Fibroblast of mammary gland (primary cell): ENCODE data around the gene SUGP1.

ENCODE experiments used
- DNase-seq: peaks from one replicate; pipeline ENCODE4 v3.0.0-alpha.2; 2010; ENCODE audit warnings: low read depth
- H3K4me3 ChIP-seq: 2 replicates; pipeline ENCODE4 v1.5.1; 2011; ENCODE audit warnings: low read depth, mild to moderate bottlenecking, low read length, moderate library complexity; ENCODE audit not compliant: control insufficient read depth
- TF ChIP-seq, protein P1 (sequence below): conservative IDR thresholded peaks from 2 replicates; pipeline ENCODE4 v1.5.1; 2011; ENCODE audit warnings: low read depth, low read length, inconsistent platforms; ENCODE audit not compliant: control insufficient read depth, insufficient read depth

Gene SUGP1, protein sequence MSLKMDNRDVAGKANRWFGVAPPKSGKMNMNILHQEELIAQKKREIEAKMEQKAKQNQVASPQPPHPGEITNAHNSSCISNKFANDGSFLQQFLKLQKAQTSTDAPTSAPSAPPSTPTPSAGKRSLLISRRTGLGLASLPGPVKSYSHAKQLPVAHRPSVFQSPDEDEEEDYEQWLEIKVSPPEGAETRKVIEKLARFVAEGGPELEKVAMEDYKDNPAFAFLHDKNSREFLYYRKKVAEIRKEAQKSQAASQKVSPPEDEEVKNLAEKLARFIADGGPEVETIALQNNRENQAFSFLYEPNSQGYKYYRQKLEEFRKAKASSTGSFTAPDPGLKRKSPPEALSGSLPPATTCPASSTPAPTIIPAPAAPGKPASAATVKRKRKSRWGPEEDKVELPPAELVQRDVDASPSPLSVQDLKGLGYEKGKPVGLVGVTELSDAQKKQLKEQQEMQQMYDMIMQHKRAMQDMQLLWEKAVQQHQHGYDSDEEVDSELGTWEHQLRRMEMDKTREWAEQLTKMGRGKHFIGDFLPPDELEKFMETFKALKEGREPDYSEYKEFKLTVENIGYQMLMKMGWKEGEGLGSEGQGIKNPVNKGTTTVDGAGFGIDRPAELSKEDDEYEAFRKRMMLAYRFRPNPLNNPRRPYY

DNA sequence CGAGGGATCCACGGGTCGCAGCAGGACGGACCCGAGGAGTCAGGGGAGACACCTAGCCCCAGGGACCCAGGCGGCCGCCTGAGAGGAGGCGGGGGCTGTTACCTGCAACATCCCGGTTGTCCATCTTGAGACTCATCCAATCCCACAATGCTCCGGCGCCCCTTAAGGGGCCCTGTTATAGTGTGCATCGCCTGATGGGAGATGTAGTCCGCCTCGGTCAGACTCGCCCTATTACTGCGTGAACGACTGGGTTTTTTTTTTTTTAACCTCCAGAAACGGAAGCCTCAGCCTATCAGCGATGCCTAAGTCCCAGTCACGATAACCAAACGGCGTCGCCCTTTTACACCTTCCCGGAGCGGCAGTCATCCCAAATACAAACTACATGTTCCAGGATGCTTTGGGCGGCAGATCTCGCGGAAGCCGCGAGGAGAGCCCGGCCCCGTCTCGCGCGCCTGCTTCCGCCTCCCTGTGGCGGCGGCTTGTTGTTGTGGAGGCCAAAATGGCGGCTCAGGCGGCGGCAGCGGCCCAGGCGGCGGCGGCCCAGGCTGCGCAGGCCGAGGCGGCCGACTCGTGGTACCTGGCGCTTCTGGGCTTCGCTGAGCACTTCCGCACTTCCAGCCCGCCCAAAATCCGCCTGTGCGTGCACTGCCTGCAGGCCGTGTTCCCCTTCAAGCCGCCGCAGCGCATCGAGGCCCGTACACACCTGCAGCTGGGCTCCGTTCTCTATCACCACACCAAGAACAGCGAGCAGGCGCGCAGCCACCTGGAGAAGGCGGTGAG is at the start of gene SUGP1, which contains the start of gene MAU2:
SUGP1 (minus strand) TSS at position 149 of the 780 bp plus-strand sequence; CDS start at position 136, 13 bp downstream.
MAU2 (plus strand) TSS at position 469 of the 780 bp plus-strand sequence; CDS start at position 500, 31 bp downstream.
- DNase-seq = peak; percentile 87
- TF ChIP-seq, protein P1, sequence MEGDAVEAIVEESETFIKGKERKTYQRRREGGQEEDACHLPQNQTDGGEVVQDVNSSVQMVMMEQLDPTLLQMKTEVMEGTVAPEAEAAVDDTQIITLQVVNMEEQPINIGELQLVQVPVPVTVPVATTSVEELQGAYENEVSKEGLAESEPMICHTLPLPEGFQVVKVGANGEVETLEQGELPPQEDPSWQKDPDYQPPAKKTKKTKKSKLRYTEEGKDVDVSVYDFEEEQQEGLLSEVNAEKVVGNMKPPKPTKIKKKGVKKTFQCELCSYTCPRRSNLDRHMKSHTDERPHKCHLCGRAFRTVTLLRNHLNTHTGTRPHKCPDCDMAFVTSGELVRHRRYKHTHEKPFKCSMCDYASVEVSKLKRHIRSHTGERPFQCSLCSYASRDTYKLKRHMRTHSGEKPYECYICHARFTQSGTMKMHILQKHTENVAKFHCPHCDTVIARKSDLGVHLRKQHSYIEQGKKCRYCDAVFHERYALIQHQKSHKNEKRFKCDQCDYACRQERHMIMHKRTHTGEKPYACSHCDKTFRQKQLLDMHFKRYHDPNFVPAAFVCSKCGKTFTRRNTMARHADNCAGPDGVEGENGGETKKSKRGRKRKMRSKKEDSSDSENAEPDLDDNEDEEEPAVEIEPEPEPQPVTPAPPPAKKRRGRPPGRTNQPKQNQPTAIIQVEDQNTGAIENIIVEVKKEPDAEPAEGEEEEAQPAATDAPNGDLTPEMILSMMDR = no peak
- H3K4me3 ChIP-seq = peak within 1 kb of the TSS; percentile 91

DNA sequence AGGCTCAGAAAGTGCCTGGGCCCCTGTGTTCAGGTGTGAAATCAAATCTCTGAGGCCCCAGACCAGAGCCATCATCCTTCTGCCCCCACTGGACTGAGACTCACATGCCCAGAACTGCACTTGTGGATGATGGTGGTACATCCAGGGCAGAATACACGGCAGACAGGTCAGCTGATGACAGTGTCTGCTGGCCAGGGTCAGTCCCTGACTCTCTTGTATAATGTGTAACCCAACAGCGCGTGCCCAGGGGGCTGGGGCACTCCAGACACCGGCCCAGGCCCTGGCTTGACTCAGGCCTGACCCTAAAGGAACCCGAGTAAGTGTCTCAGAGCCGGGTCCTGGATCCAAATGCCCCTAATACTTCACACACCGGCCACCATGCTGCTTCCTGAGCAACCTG is 47.8 kb upstream of the SUGP1 start:
- H3K4me3 ChIP-seq = no peak overlapping the region
- no peak for DNase-seq
- TF ChIP-seq, protein P1 = no peak

DNA sequence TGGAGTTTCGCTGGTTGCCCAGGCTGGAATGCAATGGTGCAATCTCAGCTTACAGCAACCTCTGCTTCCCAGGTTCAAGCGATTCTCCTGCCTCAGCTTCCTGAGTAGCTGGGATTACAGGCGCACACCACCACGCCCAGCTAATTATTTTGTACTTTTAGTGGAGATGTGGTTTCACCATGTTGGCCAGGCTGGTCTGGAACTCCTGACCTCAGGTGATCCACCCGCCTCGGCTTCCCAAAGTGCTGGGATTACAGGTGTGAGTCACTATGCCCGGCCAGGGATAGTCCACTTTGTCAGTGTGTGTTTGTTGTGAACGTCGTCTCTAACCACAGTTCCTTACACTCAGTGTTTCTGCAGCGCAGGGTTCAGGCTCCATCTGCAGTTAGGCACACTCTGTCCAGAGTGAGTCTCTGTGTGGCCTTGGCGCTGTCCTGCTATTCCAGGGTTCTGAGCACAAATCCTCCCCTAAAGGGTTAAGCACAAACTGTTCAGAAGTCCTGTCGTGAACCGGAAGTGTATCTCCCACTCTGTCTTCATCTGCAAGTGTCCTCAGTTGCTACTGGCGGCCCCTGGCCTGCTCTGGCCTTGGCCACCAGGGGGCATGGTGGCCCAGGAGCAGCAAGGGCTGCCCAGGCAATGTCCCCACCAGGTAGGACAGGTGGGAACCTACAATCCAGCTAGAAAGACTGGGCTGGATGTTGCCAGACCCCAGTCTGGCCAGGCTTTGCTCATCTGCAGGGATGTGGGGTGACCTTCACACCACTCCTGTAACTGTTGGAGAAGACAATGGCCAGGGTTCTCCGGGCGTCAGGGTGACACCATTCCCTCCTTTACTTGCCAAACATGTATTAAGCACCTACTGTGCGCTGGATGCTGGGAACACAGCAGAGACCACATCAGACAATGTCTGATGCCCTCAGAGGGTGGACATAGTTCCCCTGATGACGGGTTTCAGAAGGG is 46.4 kb upstream of the SUGP1 start:
- TF ChIP-seq, protein P1 = peak; percentile 91
- DNase-seq = peak; percentile 70
- H3K4me3 ChIP-seq = no peak overlapping the region

DNA sequence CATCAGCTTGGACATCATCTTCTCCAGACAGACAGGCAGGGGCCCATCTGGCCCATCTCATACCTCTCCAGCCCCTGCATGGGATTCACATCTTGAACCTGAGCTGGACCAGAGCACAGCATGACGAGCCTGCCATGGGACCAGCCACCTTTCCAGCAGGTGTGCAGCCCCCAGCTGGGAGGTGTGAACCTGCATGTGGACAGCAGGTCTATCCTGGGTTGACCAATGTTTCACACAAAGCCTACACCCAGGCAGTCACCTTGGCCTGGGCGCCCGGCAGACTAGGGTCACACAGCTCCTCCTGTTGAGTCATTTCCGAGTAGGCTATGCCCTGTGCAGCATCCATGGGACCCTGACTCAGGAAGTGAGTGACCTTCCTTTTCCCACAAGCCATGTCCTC is 41.8 kb upstream of the SUGP1 start:
- no peak for DNase-seq
- TF ChIP-seq, protein P1 = no peak
- H3K4me3 ChIP-seq = no peak overlapping the region

DNA sequence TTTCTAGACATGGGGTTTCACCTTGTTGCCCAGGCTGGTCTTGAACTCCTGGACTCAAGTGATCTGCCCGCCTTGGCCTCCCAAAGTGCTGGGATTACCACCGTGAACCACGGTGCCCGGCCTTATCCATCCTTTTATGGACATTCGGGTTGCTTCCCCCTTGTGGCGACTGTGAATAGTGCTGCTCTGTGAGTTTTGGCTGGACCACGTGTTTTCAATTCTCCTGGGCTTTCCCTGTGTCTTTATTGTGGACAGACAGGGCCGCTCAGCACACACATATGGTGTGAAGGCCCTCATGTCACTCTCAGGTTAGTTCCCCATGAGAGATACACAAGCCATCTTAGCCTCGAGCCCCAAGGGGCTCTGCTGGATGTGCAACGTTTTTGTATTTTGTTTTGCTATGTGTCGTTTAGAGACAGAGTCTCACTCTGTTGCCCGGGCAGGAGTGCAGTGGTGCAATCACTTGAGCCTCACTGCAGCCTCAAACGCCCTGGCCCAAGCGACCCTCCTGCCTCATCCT is 40.8 kb upstream of the SUGP1 start:
- TF ChIP-seq, protein P1 = peak; percentile 92
- no peak overlapping the region for H3K4me3 ChIP-seq
- peak; percentile 88 for DNase-seq
